NCI-H524 treated with DMSO at 0.1 percent for 48 hours (cell line): ENCODE measurements around the gene TTLL6.
"Not testable (repeated sequence)": the region's sequence is repeated elsewhere in the genome, so short reads cannot be mapped to it uniquely, and the experiment has no call there.

Experiments
- DNase-seq: peaks from one replicate; lab custom pipeline; 2025; lab: John Stamatoyannopoulos, UW

TTLL6 gene

GRCh38 chr17:48815311-48815710 lies 1.7 kb downstream of the TTLL6 start:
- DNase-seq = no peak

GRCh38 chr17:48814504-48814903 lies 2.5 kb downstream of the TTLL6 start:
- no peak for DNase-seq

GRCh38 chr17:48812001-48812400 lies 5.0 kb downstream of the TTLL6 start:
- DNase-seq = no peak

GRCh38 chr17:48809182-48809581 lies 7.8 kb downstream of the TTLL6 start:
- DNase-seq = no peak

- DNase-seq = no peak
These were observed 12.1 kb downstream of the TTLL6 start for GRCh38 chr17:48804936-48805411.

GRCh38 chr17:48800626-48801217 lies 16.3 kb downstream of the TTLL6 start:
- DNase-seq = no peak

- no peak for DNase-seq
These were observed 17.8 kb downstream of the TTLL6 start for GRCh38 chr17:48799069-48799723.

- DNase-seq = not testable (repeated sequence)
These were observed 20.9 kb downstream of the TTLL6 start for GRCh38 chr17:48796163-48796522.

- no peak for DNase-seq
These were observed 21.4 kb downstream of the TTLL6 start for GRCh38 chr17:48795444-48796162.

GRCh38 chr17:48792033-48792798 lies 24.8 kb downstream of the TTLL6 start:
- DNase-seq = no peak

GRCh38 chr17:48791128-48792032 lies 25.6 kb downstream of the TTLL6 start:
- peak; percentile 12 for DNase-seq

GRCh38 chr17:48790607-48791127 lies 26.4 kb downstream of the TTLL6 start:
- no peak for DNase-seq

- no peak for DNase-seq
These were observed 29.2 kb downstream of the TTLL6 start for GRCh38 chr17:48787828-48788227.

- no peak for DNase-seq
These were observed 37.6 kb downstream of the TTLL6 start for GRCh38 chr17:48779421-48779820.

- DNase-seq = no peak
These were observed 40.4 kb downstream of the TTLL6 start for GRCh38 chr17:48776602-48777001.

GRCh38 chr17:48773245-48773644 lies 43.8 kb downstream of the TTLL6 start:
- no peak for DNase-seq

- DNase-seq = no peak
These were observed 46.1 kb downstream of the TTLL6 start for GRCh38 chr17:48770954-48771353.

GRCh38 chr17:48769009-48769675 lies 47.9 kb downstream of the TTLL6 start:
- no peak for DNase-seq

- no peak for DNase-seq
These were observed 49.7 kb downstream of the TTLL6 start for GRCh38 chr17:48767263-48767774.

- DNase-seq = no peak
These were observed 55.9 kb downstream of the TTLL6 start for GRCh38 chr17:48761114-48761513.
